GM18868 (cell line): ENCODE results near the gene NPY4R2.
"Not testable (repeated sequence)": the region's sequence is repeated elsewhere in the genome, so short reads cannot be mapped to it uniquely, and the experiment has no call there.

Source experiments
- ATAC-seq: cut with Tn5 transposase; IDR thresholded peaks from one replicate; pipeline ENCODE4 v1.9.1; 2021; ENCODE audit warnings: mild to moderate bottlenecking, moderate library complexity; ENCODE audit not compliant: unreplicated experiment

The NPY4R2 gene

GRCh38 chr10:47918475-47918874 is at the start of gene NPY4R2:
Gene NPY4R2 (plus strand): TSS chr10:47918662. CDS start chr10:47921988, 3,326 bp downstream.
- not testable (repeated sequence) for ATAC-seq

- ATAC-seq, result not testable (repeated sequence)
Measured at GRCh38 chr10:47870887-47871286, 47.6 kb upstream of the NPY4R2 start.

DNA sequence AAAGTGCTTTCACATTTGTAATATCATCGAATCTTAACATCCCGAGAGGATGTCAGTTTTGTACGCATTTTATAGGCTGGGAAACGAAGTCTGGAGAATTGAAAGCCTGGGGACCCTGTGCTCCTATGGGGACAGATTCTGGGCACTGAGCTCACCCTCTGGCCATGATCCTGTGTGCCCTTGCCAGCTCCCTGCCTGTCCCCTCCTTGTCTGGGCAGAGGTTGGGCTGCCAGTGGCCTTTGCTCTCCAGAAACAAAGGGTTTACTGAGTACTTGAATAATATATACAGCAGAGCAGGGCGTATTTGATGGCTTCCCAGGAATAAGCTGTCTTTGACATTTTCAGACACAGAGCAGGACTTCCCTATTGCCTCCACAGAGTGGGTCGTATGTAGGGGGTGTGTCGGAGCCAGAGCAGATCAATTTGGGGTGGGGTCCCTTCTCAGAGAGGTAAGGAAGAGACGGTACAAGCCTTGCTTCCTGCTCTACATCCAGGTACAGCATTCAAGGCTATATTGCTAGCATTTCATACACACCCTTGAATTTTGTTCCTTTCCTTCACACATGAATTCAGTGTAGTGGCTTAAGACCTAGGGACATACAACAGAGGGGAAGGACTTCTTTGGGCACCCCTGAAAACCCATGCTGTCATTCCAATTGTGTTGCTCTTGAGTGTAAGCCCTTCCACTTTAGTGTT is 46.8 kb upstream of the NPY4R2 start:
- ATAC-seq, result not testable (repeated sequence)

DNA sequence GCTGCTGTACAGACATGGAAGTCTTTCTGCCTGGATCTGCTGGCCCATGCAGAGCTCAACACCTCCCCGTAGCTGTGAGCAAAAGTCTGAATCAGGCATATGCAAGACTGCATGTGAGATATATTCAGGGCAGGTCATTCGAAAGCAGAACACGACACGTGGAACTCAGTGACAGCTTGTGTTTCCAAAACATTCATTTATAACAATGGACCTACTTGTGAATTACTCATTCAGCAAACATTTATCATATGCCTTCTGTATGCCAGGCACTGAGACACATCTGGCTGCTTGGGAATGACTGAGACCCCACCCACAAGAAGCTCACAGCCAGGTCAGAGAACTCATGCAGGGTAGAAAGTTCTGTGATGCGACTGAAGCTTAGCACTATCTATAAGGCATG is 46.2 kb upstream of the NPY4R2 start:
- ATAC-seq, result not testable (repeated sequence)

DNA sequence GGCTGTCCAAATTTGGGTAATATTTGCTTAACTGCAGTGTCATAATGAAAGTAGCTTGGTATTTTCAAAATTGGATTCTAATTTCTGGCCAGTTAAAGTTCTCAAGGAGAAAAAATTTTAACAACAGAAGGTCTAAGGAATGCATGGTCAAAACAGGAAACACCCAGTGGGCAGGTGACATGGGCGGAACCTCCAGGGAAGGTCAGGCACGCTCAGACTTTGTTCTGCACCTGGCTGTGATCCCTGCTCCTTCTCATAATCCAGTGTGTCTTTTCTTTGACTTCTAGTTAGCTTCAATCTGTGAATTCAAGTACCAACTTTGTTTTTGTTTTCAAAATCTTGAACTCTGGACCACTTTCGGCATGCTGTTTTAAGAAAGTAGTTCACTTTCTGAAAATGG is 34.2 kb upstream of the NPY4R2 start:
- ATAC-seq, result not testable (repeated sequence)

DNA sequence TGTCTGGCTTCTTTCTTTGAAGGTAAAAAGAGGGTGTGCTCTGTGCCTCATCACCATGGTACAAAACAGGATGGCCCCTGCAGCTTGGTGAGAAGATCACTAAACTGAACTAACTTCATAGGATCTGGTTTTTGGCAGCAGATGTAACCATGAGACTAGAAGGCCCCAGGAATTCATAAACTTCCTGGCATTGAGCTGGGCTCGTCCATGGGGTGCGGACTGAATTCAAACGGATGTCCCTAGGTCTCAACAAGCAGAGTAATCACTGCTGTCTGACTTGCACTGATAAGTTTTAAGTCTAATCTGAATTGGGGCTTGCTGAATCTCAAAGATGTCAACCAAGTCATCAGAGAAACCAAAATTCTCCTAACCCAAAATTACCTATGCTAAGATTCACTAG is 33.5 kb upstream of the NPY4R2 start:
- ATAC-seq, result not testable (repeated sequence)

DNA sequence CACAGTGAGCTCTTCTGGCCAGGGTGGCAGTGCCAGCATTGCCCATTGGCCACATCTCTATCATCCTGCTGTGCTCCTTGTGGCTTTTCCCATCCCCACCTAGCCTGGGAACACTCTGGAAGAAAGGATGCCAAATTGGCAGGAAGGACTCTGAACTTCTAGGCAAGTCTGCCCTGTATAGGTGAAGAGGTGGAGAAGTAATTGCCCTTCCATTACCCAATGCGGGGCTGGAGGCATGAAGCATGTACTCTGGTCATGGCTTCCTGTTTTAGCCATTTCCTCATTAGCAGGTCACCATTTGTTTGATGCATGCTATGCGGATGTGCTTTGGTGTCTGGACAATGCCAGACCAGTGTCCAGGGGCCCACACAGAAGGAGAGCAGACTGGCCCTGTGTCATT is 32.1 kb upstream of the NPY4R2 start:
- not testable (repeated sequence) for ATAC-seq

DNA sequence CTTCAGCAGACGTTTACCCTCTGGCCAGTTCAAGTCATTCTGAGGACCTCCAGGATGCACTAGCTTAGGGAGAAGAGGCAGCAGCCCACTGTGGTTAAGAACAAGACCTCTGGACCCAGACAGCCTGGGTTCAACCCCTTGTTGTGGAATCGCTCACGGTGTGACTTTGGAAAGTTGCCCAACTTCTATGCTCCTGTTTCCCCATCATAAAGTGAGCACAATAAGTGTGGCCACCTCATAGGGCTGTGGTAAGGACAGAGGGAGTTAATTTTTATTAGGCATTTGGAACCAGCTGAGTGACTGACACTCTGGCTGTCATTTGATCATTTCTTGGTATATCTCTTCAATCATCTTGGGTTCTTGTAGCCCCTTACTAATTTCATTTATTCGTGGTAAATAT is 31.6 kb upstream of the NPY4R2 start:
- not testable (repeated sequence) for ATAC-seq

DNA sequence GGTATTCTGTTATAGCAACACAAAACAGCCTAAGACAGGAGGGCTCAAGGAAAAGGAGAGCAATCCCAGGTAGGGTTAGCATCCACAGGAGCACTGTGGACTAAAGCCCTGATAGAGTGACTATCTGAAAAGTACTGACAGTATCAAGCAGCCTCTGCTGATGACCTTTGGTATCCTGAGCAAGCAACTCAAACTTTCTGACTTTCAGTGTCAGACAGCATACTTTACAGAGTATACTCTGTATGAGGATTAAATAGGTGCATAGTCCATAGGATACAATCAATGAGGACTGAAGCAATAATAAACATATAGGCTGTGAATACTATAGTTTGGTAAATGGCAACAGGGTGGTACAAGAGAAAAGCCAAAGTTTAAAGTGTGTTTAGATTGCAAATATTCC is 27.7 kb upstream of the NPY4R2 start:
- ATAC-seq, result not testable (repeated sequence)

DNA sequence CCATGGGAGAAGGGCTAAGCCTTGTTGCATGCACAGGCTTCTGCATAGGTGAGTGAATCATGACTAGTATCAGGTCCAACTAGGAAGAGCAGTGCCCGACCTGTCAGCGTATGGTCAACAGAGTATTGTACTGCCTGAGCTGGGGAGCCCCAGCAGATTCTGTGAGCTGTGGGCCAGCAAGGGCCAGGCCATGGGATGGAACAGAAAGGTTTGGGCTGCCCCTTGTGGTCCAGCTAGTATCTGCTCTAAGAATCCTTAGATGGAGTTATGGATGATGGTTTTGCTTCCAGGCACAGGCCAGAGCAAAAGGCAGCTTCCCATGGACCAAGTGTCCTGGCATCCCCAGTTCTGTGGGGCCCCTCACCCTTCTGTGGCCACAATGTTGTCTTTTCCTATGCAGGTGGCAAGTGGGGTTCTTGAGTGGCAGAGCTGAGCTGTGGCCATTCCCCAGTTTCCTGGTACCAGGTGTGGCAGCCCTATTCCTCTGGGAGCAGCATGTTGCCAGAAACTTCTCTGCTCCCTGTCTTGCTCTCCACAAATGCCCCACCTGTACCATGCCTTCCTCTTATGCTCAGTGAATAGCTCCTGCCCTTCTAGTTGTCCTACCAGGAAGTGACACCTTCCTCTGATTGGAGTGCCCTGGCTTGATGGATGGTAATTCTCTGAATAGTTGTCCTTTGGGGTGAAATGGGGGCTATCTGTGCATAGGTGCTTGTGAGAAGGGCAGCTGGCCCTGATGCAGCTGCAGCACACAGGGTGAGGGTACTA is 25.8 kb upstream of the NPY4R2 start:
- ATAC-seq, result not testable (repeated sequence)

GRCh38 chr10:47894571-47894970 is 23.9 kb upstream of the NPY4R2 start:
- not testable (repeated sequence) for ATAC-seq

- ATAC-seq, result not testable (repeated sequence)
Measured at GRCh38 chr10:47897813-47898212, 20.6 kb upstream of the NPY4R2 start.

DNA sequence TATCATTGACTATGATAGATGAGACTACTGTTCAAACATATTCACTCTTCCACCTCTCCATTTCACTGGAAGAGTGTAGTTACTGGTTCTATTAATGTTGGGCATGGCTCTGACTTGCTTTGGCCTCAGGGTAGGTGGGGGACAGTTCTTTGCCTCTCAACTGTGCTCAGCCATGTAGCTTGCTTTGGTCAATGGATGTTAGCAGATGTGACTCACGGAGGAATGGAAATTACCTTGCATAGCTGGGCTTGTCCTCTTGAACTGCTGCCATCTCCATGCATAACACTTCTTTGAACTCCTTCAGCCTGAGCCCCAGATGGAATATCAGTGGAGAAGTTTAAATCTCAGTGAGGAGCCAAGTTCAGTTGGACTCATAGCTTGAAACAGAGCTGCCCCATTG is 9.1 kb upstream of the NPY4R2 start:
- ATAC-seq, result not testable (repeated sequence)

GRCh38 chr10:47910486-47910885 is 8.0 kb upstream of the NPY4R2 start:
- ATAC-seq, result not testable (repeated sequence)

GRCh38 chr10:47914052-47914451 is 4.4 kb upstream of the NPY4R2 start:
- ATAC-seq, result not testable (repeated sequence)

DNA sequence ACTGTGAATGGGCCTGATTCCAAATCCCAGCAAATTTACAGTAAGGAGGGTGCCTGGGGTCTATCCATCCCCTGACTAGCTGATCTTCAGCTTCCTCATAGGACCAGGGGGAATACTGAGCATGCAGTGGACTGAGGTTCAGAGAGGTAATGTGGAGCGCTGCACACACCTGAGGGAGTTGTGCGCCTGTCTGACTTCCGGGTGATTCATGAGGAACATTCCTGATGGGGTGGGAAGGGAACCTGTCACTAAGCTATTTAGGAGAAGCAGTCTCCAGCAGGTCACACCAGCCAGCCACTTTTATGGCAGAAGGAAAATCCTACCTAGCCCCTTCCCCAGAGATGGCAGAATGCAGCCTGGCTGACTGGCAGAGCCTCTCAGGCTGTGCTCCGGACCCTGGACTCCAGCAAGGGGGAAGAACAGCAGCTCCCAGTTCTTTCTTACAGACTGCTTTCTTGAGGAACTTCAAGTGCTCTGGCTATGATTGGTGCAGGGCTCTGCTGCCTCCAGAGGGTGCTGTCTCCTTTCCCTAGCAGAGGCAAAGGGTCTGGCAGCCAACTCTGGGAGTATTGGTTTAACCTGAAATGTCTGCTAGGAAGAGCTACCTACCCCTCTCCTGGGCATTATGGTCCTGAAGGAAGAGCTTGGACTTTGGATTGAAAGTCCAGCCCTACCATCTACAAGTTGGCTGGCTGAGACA is 2.5 kb upstream of the NPY4R2 start:
- not testable (repeated sequence) for ATAC-seq

- ATAC-seq, result not testable (repeated sequence)
Measured at GRCh38 chr10:47920610-47921009, 2.1 kb downstream of the NPY4R2 start.

GRCh38 chr10:47922503-47922902 is 4.0 kb downstream of the NPY4R2 start:
- not testable (repeated sequence) for ATAC-seq

- not testable (repeated sequence) for ATAC-seq
Measured at GRCh38 chr10:47924628-47925027, 6.2 kb downstream of the NPY4R2 start.

GRCh38 chr10:47927147-47927916 is 8.9 kb downstream of the NPY4R2 start:
- not testable (repeated sequence) for ATAC-seq

- ATAC-seq, result not testable (repeated sequence)
Measured at GRCh38 chr10:47928225-47928624, 9.8 kb downstream of the NPY4R2 start.
